HepG2 (cell line): ENCODE results near the gene FRRS1. TPM values are rescaled to one million over a fixed set of nuclear protein-coding genes. Genes with fewer than 3 reads are reported as not detected.

Experiments used
- ATAC-seq: fragments of 200-7000 bp; cut with Tn5 transposase; 3 replicates; pipeline ENCODE4 v1.9.1; 2020; ENCODE audit warnings: mild to moderate bottlenecking, moderate library complexity
- BruUV-seq: library from RNA; stranded (reverse); fragments of 400-500 nt; replicated peaks from 2 replicates; lab custom pipeline; 2021; lab: Mats Ljungman, UMichigan
- CTCF ChIA-PET: fragments of 300-600 bp; formaldehyde crosslinking; extraction: SDS; loops from one replicate; lab custom pipeline; 2021; ENCODE audit warnings: low total read pairs, inconsistent platforms, low intra/inter-chr PET ratio; lab: Yijun Ruan, JAX
- POLR2A ChIA-PET: fragments of 350-600 bp; sonication (Branson Sonifier 250); formaldehyde crosslinking; loops from one replicate; lab custom pipeline; 2020; ENCODE audit warnings: antibody characterized with exemption, inconsistent platforms; lab: Yijun Ruan, JAX
- DNase-seq: peaks from one replicate; pipeline ENCODE4 v3.0.0-alpha.2; 2015; ENCODE audit warnings: low spot score
- FAIRE-seq: peaks from 3 replicates; lab custom pipeline; 2011; peaks lifted over from hg19 to GRCh38; lab: Jason Lieb, UNC
- H2AFZ ChIP-seq: one replicate; pipeline ENCODE4 v1.6.1; 2011; ENCODE audit warnings: low read length, inconsistent platforms
- H3K27ac ChIP-seq: fragments of 300-600 bp; 3 replicates; pipeline ENCODE4 v1.8.0; 2011; ENCODE audit warnings: mixed run types, mild to moderate bottlenecking, mixed read lengths, low read length, inconsistent platforms; ENCODE audit not compliant: insufficient read depth; ENCODE audit errors: extremely low read length
- H3K27me3 ChIP-seq, 2 experiments: fragments of 200-600 bp in 1 of 2; 2 replicates in 1 of 2; 3 replicates in 1 of 2; pipeline versions ENCODE4 v1.6.0 to v1.8.0; 2011; ENCODE audit warnings: low read length in 2 of 2, mild to moderate bottlenecking in 2 of 2, moderate library complexity in 2 of 2, inconsistent platforms in 1 of 2; ENCODE audit not compliant: insufficient read depth in 2 of 2, control insufficient read depth in 1 of 2
- H3K36me3 ChIP-seq, 2 experiments: fragments of 200-600 bp in 1 of 2; replicated peaks in 1 of 2; 2 replicates in 1 of 2; 3 replicates in 1 of 2; pipeline versions ENCODE4 v1.5.1 to v1.8.0; 2011; ENCODE audit warnings: low read length in 2 of 2, inconsistent platforms in 1 of 2; ENCODE audit not compliant: insufficient read depth in 2 of 2, control insufficient read depth in 1 of 2
- H3K4me1 ChIP-seq: 2 replicates; pipeline ENCODE4 v1.5.1; 2012; ENCODE audit warnings: low read length, inconsistent platforms; ENCODE audit not compliant: insufficient read depth
- H3K4me2 ChIP-seq: 2 replicates; pipeline ENCODE4 v1.6.0; 2011; ENCODE audit warnings: low read depth, low read length, inconsistent platforms
- H3K4me3 ChIP-seq, 3 experiments: fragments of 200-600 bp in 1 of 3; sonication (generic), shearing (Covaris generic) in 1 of 3; replicated peaks in 1 of 3; 2 replicates each; pipeline ENCODE4 v1.5.1; 2011 to 2016; ENCODE audit warnings: low read length in 3 of 3, inconsistent platforms in 2 of 3, low read depth in 2 of 3, mild to moderate bottlenecking in 2 of 3, control low read depth in 1 of 3, mixed read lengths in 1 of 3; ENCODE audit not compliant: insufficient read depth in 1 of 3
- H3K79me2 ChIP-seq: one replicate; pipeline ENCODE4 v1.6.1; 2011; ENCODE audit warnings: low read length, inconsistent platforms; ENCODE audit not compliant: insufficient read depth
- H3K9ac ChIP-seq: 2 replicates; pipeline ENCODE4 v1.6.0; 2011; ENCODE audit warnings: mild to moderate bottlenecking, low read depth, low read length, inconsistent platforms; ENCODE audit not compliant: insufficient read depth
- H3K9me3 ChIP-seq: 2 replicates; pipeline ENCODE4 v1.5.1; 2012; ENCODE audit warnings: mild to moderate bottlenecking, low read length
- H4K20me1 ChIP-seq: 2 replicates; pipeline ENCODE4 v1.6.0; 2011; ENCODE audit warnings: inconsistent platforms, mild to moderate bottlenecking, low read length, moderate library complexity; ENCODE audit not compliant: insufficient read depth
- MED8 ChIP-seq: sonication (generic); formaldehyde crosslinking; IDR thresholded peaks from 2 replicates; pipeline ENCODE4 v1.8.1; 2023; ENCODE audit warnings: mild to moderate bottlenecking, missing genetic modification reagents; ENCODE audit not compliant: insufficient replicate concordance
- MEF2D ChIP-seq: sonication (generic); formaldehyde crosslinking; IDR thresholded peaks from 2 replicates; pipeline ENCODE4 v1.5.1; 2020; ENCODE audit warnings: mild to moderate bottlenecking, missing genetic modification reagents
- NFE2 ChIP-seq: sonication (generic); formaldehyde crosslinking; IDR thresholded peaks from 2 replicates; pipeline ENCODE4 v1.4.0; 2020; ENCODE audit warnings: missing genetic modification reagents
- RFXAP ChIP-seq: sonication (generic); formaldehyde crosslinking; IDR thresholded peaks from 2 replicates; pipeline ENCODE4 v1.4.0; 2020; ENCODE audit warnings: missing genetic modification reagents, borderline replicate concordance
- ZFP37 ChIP-seq: sonication (generic); formaldehyde crosslinking; IDR thresholded peaks from 2 replicates; pipeline ENCODE4 v1.4.0; 2020; ENCODE audit warnings: missing genetic modification reagents, borderline replicate concordance
- ZNF460 ChIP-seq: sonication (generic); formaldehyde crosslinking; IDR thresholded peaks from 2 replicates; pipeline ENCODE4 v1.5.1; 2020; ENCODE audit warnings: missing genetic modification reagents, mild to moderate bottlenecking, borderline replicate concordance
- ZNF777 ChIP-seq: sonication (generic); formaldehyde crosslinking; IDR thresholded peaks from 2 replicates; pipeline ENCODE4 v1.4.0; 2020; ENCODE audit warnings: missing genetic modification reagents
- ZSCAN30 ChIP-seq: sonication (generic); formaldehyde crosslinking; IDR thresholded peaks from 2 replicates; pipeline ENCODE4 v1.5.0; 2020; ENCODE audit warnings: mild to moderate bottlenecking, missing genetic modification reagents
- WGBS: methylation state at CpG from one replicate; pipeline ENCODE4 v1.1.6; 2017; ENCODE audit warnings: low lambda C conversion rate; 5-methylcytosine and 5-hydroxymethylcytosine counted together
- in situ Hi-C: cut with HindIII; loops from 2 replicates; pipeline ENCODE4 v1.10.0; 2017; ENCODE audit warnings: low pct_unique_long_range_greater_than_20kb; ENCODE audit not compliant: extremely low pct_ligation_motif_present
- intact Hi-C: fragments of 100-400 bp; cut with micrococcal nuclease; formaldehyde crosslinking; loops from one replicate; pipeline ENCODE4 v1.10.0; 2022; ENCODE audit not compliant: unreplicated experiment
- polyA plus RNA-seq, 8 experiments: library from polyadenylated mRNA; depleted of rRNA in 3 of 8; stranded (reverse) in 7 of 8; unstranded in 1 of 8; fragments of >200 nt; fragmentation: Illumina TruSeq in 4 of 8; extraction: Trizol in 4 of 8; gene quantifications; 2 replicates each; pipeline versions ENCODE4 v1.2.1 to v1.2.3, GENCODE V29; 2011 to 2016; ENCODE audit warnings: low read depth in 4 of 8, missing spikeins in 1 of 8, mixed read lengths in 1 of 8; ENCODE audit not compliant: insufficient read depth in 1 of 8
- total RNA-seq, 5 experiments: library from RNA; depleted of rRNA; stranded (reverse); fragments of >200 nt; fragmentation: Illumina TruSeq; extraction: Trizol; gene quantifications; 2 replicates each; pipeline ENCODE4 v1.2.3, GENCODE V29; 2016; ENCODE audit warnings: low read depth in 1 of 5
- TF ChIP-seq, protein P1 (sequence below): sonication (generic); formaldehyde crosslinking; IDR thresholded peaks from 2 replicates; pipeline ENCODE4 v1.4.0; 2020; ENCODE audit warnings: mild to moderate bottlenecking, missing genetic modification reagents
- TF ChIP-seq, protein P2 (sequence below): sonication (generic); formaldehyde crosslinking; conservative IDR thresholded peaks from 2 replicates; pipeline ENCODE4 v1.4.0; 2020; ENCODE audit warnings: missing genetic modification reagents

The FRRS1 gene
- total and polyA plus RNA-seq, 2 of the 13 experiments (the other 11 are each of a cell fraction or from before 2014, with no cell fraction given): 22.6 to 23.4 TPM

DNA sequence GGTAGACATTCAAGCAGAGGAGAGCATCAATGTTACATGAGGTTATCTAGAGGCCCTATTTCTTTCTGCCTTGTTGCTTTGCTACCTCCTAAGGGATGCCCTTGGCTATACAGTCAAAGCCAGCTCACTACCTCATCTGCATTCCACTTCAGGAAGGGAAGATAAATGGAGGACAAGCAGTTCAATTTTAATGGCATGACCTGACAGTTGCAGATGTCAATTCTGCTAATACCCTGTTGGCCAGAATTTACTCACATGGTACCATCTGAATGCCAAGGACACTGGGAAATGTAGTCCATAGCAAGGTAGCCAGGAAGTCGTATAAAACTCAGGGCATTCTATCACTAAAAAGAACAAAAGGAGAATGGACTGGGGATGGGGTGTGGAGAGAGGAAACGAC, 89.0 kb downstream of the FRRS1 start:
- ChIA-PET POLR2A (no interaction called here), CTCF (no interaction called here)
- intact Hi-C loops (no loop called here), in situ Hi-C loops (no loop called here)
- no peaks in the 10 kb centered on the region for H4K20me1 ChIP-seq
- peaks cover 13 to 48% of the 10 kb centered on the region in 2 experiments for H3K36me3 ChIP-seq
- no peak overlapping the region for H3K4me2 ChIP-seq
- DNase-seq (no peak), ATAC-seq (no peak), FAIRE-seq (no peak)
- no peak overlapping the region for H3K9ac ChIP-seq
- H3K79me2 ChIP-seq: no peaks in the 10 kb centered on the region
- no TSS peak for BruUV-seq
- no peaks in the 10 kb centered on the region for H3K9me3 ChIP-seq
- no peak overlapping the region for H3K4me3 ChIP-seq
- H3K4me1 ChIP-seq: 0 out of 2 replicates have a peak, but pooled peaks cover 7% of the 10 kb centered on the region
- H3K27me3 ChIP-seq: no peaks in the 10 kb centered on the region
- H3K27ac ChIP-seq: no peak overlapping the region
- no peak overlapping the region for H2AFZ ChIP-seq
- WGBS: 91% methylated on average over 2 of the region's 2 CpGs
- TF ChIP-seq ZSCAN30 (no peak), RFXAP (CRISPR knock-in tag) (no peak), MED8 (CRISPR knock-in tag) (no peak), NFE2 (no peak), ZNF777 (CRISPR knock-in tag) (no peak), ZNF460 (CRISPR knock-in tag) (no peak), MEF2D (CRISPR knock-in tag) (no peak), ZFP37 (CRISPR knock-in tag) (no peak)
- TF ChIP-seq, protein P1, sequence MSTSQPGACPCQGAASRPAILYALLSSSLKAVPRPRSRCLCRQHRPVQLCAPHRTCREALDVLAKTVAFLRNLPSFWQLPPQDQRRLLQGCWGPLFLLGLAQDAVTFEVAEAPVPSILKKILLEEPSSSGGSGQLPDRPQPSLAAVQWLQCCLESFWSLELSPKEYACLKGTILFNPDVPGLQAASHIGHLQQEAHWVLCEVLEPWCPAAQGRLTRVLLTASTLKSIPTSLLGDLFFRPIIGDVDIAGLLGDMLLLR (CRISPR knock-in tag): no peak
- TF ChIP-seq, protein P2, sequence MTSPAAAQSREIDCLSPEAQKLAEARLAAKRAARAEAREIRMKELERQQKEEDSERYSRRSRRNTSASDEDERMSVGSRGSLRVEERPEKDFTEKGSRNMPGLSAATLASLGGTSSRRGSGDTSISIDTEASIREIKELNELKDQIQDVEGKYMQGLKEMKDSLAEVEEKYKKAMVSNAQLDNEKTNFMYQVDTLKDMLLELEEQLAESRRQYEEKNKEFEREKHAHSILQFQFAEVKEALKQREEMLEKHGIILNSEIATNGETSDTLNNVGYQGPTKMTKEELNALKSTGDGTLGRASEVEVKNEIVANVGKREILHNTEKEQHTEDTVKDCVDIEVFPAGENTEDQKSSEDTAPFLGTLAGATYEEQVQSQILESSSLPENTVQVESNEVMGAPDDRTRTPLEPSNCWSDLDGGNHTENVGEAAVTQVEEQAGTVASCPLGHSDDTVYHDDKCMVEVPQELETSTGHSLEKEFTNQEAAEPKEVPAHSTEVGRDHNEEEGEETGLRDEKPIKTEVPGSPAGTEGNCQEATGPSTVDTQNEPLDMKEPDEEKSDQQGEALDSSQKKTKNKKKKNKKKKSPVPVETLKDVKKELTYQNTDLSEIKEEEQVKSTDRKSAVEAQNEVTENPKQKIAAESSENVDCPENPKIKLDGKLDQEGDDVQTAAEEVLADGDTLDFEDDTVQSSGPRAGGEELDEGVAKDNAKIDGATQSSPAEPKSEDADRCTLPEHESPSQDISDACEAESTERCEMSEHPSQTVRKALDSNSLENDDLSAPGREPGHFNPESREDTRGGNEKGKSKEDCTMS (CRISPR knock-in tag): no peak
